ENCODE data around the gene PCNX3.
A peak's percentile ranks its signal among the peaks of the same experiment; 100 is the strongest.

PCNX3 gene

GRCh38 chr11:65598258-65598699, 17.3 kb upstream of the PCNX3 start:
- DNase-seq (ENCODE audit: low read depth): no peak

- DNase-seq (ENCODE audit: low read depth): no peak
Measured at GRCh38 chr11:65599216-65599954, 16.2 kb upstream of the PCNX3 start.

DNA sequence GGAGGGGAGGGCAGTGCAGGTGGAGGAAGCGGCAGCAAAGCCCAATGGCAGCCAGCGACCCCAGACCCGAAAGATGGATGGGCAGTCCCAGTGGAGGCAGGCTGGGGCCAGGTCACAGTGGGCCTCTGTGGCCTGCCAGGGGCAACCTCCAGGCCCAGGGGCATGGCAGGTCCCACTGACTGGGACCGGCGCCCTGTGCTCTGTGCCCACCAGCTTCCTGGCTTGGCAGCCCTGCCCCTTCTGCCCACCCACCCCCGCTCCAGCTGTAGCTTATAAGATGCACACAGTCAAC, 15.7 kb upstream of the PCNX3 start:
- DNase-seq (ENCODE audit: low read depth): no peak

GRCh38 chr11:65604258-65604657, 11.3 kb upstream of the PCNX3 start:
- no peak for DNase-seq (ENCODE audit: low read depth)

DNA sequence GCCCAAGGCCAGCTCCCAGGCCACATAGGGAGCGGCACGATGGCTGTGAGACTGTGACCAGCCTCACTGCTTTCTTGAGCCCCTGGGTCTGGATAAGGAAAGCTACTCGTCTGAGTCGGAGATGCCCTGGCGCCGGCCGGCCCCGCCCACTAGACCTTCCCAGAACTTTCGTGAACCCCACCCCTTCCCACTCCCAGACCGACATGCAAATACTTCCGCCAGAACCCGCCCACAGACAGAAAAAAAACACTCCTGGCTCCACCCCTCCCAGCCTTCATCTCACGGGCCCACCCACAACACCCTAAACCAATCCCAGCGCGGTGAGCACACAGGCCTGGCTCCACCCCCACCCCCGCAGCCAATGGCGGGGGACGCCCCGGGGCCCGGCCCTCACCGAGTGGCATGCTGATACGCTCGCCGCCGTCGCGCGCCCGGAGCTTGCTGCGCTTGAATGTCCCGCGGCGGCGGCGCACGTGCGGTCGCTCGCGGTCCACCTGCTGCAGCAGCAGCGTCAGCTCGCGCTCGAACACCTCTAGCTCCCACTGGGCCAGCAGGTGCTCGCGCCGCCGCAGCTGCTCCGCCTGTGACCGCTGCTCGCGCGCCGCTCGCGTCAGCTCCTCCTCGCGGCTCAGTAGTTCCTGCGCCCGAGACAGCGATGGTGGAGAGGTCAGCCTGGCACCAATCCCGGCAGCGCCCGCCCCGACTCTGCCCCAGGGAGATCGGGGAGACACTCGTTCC, 8.5 kb upstream of the PCNX3 start:
- DNase-seq (ENCODE audit: low read depth): peak; percentile 98

DNA sequence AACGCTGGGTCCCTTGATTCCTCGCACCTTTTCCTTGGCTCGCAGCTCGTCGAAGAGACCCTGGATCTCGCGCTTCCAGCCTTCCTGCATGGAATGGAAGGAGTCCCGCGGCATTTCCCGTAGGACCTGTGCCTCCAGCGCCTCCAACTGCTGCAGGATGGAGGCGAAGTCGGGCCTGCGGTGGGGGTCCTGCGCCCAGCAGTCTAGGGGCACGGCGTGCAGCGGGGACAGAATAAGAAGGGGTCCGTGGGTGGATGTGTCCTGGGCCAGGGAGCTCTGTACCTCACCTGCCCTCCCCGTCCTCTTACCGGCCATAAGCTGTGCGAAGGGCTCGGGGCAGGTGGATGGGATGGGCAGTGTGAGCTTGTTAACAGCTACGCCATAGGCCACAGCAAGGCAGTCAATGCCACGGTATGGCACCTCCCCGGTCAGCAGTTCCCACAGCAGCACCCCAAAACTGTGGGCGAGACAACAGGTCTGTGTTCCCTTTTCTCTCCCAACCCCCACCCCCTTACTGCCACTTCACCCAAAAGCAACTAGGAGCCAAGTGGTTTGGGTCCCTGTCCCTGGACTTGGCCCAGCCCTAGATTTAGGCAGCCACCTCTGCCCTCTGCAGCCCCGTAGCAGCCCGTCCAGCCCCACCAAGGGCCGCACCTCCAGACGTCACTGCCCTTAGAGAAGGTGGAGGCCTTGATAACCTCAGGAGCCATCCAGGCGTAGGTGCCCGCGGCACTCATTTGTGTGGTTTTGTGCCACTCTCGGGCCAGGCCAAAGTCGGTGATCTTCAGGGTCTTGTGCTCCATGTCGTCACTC, 7.8 kb upstream of the PCNX3 start:
- DNase-seq (ENCODE audit: low read depth): no peak

GRCh38 chr11:65609229-65609628, 6.3 kb upstream of the PCNX3 start:
- DNase-seq (ENCODE audit: low read depth): no peak

DNA sequence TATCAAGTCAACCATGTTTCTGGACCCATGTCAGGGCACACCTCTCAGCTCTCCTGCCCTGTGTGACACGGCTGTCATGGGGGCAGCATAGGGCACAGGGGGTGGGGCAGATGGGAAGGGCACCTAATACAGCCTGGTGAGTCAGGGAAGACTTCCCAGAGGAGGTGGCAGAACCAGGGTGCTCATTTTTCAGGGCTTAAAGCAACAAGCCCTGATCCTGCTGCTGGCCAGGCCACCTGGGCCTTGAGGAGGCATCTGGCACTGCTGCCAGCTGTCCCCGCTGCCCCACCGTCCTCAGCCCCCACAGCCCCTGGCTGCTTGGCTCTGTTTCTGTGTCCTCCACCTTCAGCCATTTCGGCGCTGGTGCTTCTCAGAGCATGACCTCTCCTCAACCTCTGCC, 5.9 kb upstream of the PCNX3 start:
- no peak for DNase-seq (ENCODE audit: low read depth)

GRCh38 chr11:65610404-65610803, 5.2 kb upstream of the PCNX3 start:
- no peak for DNase-seq (ENCODE audit: low read depth)

DNA sequence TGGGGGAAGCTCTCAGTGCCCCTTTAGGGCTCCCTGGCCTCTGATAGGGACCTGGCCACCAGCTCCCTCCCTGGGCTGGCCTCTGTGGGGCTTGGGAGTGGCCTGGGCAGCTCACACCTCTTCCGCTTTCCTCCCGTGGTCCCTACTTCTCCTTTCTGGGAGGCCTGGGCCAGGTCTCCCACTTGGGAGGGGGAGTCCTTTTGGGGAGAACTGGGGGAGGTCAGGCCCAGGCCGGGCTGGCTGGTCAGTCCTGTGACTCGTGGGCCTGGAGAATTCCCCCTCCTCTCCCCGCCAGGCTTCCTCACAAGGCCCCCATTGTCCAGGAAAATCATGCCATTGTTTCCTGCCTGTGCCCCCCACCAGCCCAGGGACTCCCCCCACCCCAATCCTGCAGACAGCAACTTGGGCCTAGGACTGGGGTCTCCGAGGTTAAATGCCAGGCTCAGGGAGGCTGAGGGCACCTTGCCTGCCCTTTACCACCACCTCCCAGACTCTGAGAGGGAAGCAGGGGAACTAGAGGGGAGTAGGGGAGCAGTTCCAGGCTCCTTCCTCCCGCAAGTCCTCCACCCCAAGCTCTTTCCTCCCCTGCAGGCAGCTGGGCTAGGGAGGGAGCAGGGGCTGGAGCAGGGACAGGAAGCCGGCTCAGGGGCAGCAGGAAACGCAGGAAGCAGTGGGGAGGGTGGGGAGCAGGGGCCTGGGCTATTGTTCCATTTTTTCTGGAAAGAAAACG, 4.4 kb upstream of the PCNX3 start:
- peak; percentile 38 for DNase-seq (ENCODE audit: low read depth)

DNA sequence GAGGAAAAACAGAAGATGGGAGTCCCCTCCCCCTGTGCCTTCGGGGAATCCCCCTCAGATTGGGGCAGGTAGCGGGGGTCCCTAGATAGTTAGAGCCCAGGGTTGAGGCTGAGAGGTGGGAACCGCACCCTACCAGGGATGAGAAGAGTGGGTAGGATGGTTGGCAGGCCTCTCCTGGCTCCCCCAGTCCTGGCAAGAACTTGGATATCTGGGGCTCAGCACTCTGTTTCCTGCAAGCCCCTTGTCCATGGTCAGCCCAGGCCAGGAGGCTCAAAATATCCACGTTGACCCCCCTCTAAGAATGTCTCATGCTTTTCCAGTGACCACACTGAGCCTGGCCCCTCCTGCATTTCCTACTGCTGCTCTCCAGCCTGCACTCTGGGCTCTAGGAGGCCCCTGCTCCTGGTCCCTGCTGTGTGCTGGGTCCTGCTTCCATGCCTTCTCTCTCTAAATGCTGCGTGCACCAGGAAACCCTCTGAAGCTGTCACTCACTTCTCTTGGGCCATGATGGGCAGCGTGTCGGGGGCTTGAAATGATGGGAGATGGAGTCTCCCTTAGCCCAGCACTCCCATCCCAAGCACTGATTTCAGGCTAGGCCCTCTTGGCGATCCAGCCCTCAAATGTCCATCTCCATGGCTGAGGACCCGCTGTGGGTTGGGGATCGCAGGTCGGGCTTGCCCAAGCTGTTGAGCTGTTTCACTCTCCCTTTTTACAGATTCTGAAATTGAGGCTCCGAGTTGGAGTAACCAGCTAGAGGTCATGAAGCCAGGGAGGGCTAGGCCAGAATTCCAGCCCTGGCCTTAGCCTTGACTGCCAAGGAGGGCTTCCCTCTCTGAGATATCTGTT, 3.6 kb upstream of the PCNX3 start:
- peak; percentile 57 for DNase-seq (ENCODE audit: low read depth)

DNA sequence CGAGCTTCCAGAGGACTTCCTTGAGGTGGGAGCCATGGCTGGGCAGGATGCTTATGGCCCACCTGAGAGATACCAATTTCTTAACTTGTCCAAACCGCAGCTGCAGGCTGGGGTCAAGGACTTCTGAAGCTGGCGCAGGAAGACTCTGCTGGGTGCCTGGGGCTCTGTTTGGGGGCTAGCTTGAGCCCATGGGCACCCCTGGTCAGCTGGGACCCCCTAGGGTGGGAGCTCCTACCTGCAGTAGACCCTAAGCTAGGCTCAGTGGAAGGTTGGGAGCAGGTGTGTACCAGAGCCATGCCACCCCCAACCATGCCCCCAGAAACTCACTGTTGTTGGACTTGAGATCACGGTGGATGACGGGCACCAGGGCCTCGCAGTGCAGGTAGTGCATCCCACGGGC, 2.9 kb upstream of the PCNX3 start:
- DNase-seq (ENCODE audit: low read depth): no peak

DNA sequence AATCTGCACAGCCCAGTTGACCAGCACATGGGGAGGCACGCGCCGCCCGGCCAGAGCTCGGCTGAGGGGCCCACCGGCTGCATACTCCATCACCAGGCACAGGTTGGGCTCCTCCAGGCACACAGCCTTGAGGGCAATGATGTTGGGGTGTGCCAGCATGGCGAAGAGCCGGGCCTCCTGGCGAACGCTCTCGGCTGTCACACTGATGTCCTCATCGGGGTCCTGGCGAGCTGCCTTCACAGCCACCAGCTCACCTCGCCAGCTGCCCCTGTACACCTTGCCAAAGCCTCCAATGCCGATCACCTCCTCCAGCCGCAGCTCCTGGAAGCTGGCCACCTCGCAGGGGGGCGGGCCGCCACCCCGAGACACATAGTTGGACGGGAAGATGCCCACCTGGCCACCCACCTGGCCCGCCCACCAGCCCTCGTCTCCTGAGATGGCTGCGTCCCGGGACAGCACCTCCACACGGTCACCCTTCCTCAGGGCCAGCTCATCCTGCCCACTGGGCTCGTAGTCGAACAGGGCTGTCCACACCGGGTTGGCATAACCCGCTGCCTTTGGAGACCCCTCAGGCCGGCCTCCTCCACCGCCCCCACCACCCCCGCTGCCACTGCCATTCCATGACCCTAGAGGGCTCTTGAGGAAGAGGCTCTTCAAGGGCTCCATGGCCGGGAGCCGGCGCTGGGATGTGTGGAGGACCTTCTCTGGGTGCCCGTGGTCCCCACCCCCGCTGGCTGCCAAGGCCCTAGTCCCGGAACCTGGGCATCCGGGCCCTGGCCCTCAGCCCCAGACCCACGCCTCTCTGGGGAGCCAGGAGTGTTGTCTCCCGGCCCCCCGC, 2.3 kb upstream of the PCNX3 start:
- no peak for DNase-seq (ENCODE audit: low read depth)

- DNase-seq (ENCODE audit: low read depth): peak; percentile 39
Measured at GRCh38 chr11:65615950-65616574, 486 bp downstream of the PCNX3 start.

DNA sequence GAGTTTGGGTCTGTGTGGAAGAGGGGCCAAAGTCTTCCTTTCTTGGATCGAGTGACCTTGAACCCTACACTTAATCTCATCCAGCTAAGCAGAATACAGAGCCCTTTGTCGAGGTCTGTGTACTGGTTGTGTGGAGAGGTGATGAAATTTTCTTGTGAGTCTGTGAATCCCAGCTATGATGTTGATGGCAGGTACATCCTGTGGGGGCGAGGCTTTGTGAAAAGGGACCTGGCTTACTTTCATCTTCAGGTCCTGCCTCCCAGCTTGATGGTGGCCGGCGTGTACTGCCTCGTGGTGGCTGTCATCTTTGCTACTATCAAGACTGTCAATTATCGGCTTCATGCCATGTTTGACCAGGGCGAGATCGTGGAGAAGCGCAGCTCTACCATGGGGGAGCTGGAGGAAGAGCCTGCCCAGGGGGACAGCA, 1.0 kb downstream of the PCNX3 start:
- DNase-seq (ENCODE audit: low read depth): no peak

- no peak for DNase-seq (ENCODE audit: low read depth)
Measured at GRCh38 chr11:65617136-65617850, 1.7 kb downstream of the PCNX3 start.

DNA sequence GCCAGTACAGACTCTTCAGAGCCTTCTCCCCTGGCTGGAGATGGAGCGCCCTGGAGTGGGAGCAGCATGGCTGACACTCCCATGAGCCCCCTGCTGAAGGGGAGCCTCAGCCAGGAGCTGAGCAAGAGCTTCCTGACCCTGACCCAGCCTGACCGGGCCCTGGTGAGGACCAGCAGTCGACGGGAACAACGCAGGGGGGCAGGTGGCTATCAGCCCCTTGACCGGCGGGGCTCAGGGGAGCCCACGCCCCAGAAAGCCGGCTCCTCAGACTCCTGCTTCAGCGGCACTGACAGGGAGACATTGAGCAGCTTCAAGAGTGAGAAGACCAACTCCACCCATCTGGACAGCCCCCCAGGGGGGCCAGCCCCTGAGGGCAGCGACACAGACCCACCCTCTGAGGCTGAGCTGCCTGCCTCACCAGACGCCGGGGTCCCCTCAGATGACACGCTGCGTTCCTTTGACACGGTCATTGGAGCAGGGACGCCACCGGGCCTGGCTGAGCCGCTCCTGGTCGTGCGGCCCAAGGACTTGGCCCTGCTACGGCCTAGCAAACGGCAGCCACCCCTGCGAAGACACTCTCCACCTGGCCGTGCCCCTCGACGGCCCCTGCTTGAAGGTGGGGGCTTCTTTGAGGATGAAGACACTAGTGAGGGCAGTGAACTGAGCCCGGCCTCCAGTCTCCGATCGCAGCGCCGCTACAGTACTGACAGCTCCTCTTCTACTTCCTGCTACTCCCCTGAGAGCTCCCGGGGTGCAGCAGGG, 2.6 kb downstream of the PCNX3 start:
- DNase-seq (ENCODE audit: low read depth): no peak

GRCh38 chr11:65618763-65619162, 3.2 kb downstream of the PCNX3 start:
- no peak for DNase-seq (ENCODE audit: low read depth)

All from EH (cell line).